ENCODE data around the gene SLC39A7.

The SLC39A7 gene

GRCh38 chr6:33197431-33198048 lies 3.1 kb upstream of the SLC39A7 start:
- in situ Hi-C loops (cut with HindIII; ENCODE audit: low pct_unique_long_range_greater_than_20kb, low sequenced_read_pairs), result no loop called here
- DNase-seq (ENCODE audit: low read depth in 1 of 2, low spot score in 1 of 2), result peak; percentile 70 to 75
- no peak for TF ChIP-seq JUND (IDR thresholded peaks at IDR 0.05; ENCODE audit: low read depth)

- in situ Hi-C loops (cut with HindIII; ENCODE audit: low pct_unique_long_range_greater_than_20kb, low sequenced_read_pairs), result no loop called here
- no peak for DNase-seq (ENCODE audit: low read depth in 1 of 2, low spot score in 1 of 2)
- TF ChIP-seq JUND (IDR thresholded peaks at IDR 0.05; ENCODE audit: low read depth), result no peak
These were observed 2.4 kb upstream of the SLC39A7 start for GRCh38 chr6:33198159-33198852.

GRCh38 chr6:33198853-33199436 lies 1.7 kb upstream of the SLC39A7 start:
- in situ Hi-C loops (cut with HindIII; ENCODE audit: low pct_unique_long_range_greater_than_20kb, low sequenced_read_pairs), result no loop called here
- DNase-seq (ENCODE audit: low read depth in 1 of 2, low spot score in 1 of 2), result no peak
- no peak for TF ChIP-seq JUND (IDR thresholded peaks at IDR 0.05; ENCODE audit: low read depth)

GRCh38 chr6:33199687-33200218 lies 914 bp upstream of the SLC39A7 start:
- in situ Hi-C loops (cut with HindIII; ENCODE audit: low pct_unique_long_range_greater_than_20kb, low sequenced_read_pairs), result no loop called here
- DNase-seq (ENCODE audit: low read depth in 1 of 2, low spot score in 1 of 2), result peak; percentile 66 to 78
- TF ChIP-seq JUND (IDR thresholded peaks at IDR 0.05; ENCODE audit: low read depth), result no peak

- TF ChIP-seq JUND (IDR thresholded peaks at IDR 0.05; ENCODE audit: low read depth), result no peak
- in situ Hi-C loops (cut with HindIII; ENCODE audit: low pct_unique_long_range_greater_than_20kb, low sequenced_read_pairs), result no loop called here
- no peak for DNase-seq (ENCODE audit: low read depth in 1 of 2, low spot score in 1 of 2)
These were observed 479 bp downstream of the SLC39A7 start for GRCh38 chr6:33201147-33201545.

GRCh38 chr6:33201935-33202334 lies 1.3 kb downstream of the SLC39A7 start:
- DNase-seq (ENCODE audit: low read depth in 1 of 2, low spot score in 1 of 2), result no peak
- no peak for TF ChIP-seq JUND (IDR thresholded peaks at IDR 0.05; ENCODE audit: low read depth)
- in situ Hi-C loops (cut with HindIII; ENCODE audit: low pct_unique_long_range_greater_than_20kb, low sequenced_read_pairs), result no loop called here

GRCh38 chr6:33202799-33203198 lies 2.1 kb downstream of the SLC39A7 start:
- DNase-seq (ENCODE audit: low read depth in 1 of 2, low spot score in 1 of 2), result no peak
- in situ Hi-C loops (cut with HindIII; ENCODE audit: low pct_unique_long_range_greater_than_20kb, low sequenced_read_pairs), result no loop called here
- TF ChIP-seq JUND (IDR thresholded peaks at IDR 0.05; ENCODE audit: low read depth), result no peak

- TF ChIP-seq JUND (IDR thresholded peaks at IDR 0.05; ENCODE audit: low read depth), result no peak
- in situ Hi-C loops (cut with HindIII; ENCODE audit: low pct_unique_long_range_greater_than_20kb, low sequenced_read_pairs), result no loop called here
- DNase-seq (ENCODE audit: low read depth in 1 of 2, low spot score in 1 of 2), result no peak
These were observed 2.9 kb downstream of the SLC39A7 start for GRCh38 chr6:33203443-33204164.

GRCh38 chr6:33204165-33204414 lies 3.4 kb downstream of the SLC39A7 start:
- TF ChIP-seq JUND (IDR thresholded peaks at IDR 0.05; ENCODE audit: low read depth), result no peak
- in situ Hi-C loops (cut with HindIII; ENCODE audit: low pct_unique_long_range_greater_than_20kb, low sequenced_read_pairs), result no loop called here
- no peak for DNase-seq (ENCODE audit: low read depth in 1 of 2, low spot score in 1 of 2)

GRCh38 chr6:33204415-33205190 lies 3.9 kb downstream of the SLC39A7 start, which contains the start of gene HSD17B8:
Gene HSD17B8 (plus strand): TSS chr6:33204655. CDS start chr6:33204669, 14 bp downstream.
- DNase-seq (ENCODE audit: low read depth in 1 of 2, low spot score in 1 of 2), result peak; percentile 93 to 98
- no peak for TF ChIP-seq JUND (IDR thresholded peaks at IDR 0.05; ENCODE audit: low read depth)
- in situ Hi-C loops (cut with HindIII; ENCODE audit: low pct_unique_long_range_greater_than_20kb, low sequenced_read_pairs), result no loop called here

- in situ Hi-C loops (cut with HindIII; ENCODE audit: low pct_unique_long_range_greater_than_20kb, low sequenced_read_pairs), result no loop called here
- DNase-seq (ENCODE audit: low read depth in 1 of 2, low spot score in 1 of 2), result no peak
- TF ChIP-seq JUND (IDR thresholded peaks at IDR 0.05; ENCODE audit: low read depth), result no peak
These were observed 4.7 kb downstream of the SLC39A7 start for GRCh38 chr6:33205191-33206026.
